H1 (cell line): ENCODE measurements around the gene OR52I2. TPM values are rescaled to one million over a fixed set of nuclear protein-coding genes. Genes with fewer than 3 reads are reported as not detected.

Experiments
- CTCF ChIA-PET: fragments of 300-600 bp; sonication (Branson Sonifier 250); formaldehyde crosslinking; loops from one replicate; lab custom pipeline; 2021; ENCODE audit not compliant: partially characterized antibody; lab: Charles Lee
- POLR2A ChIA-PET: fragments of 300-600 bp; sonication (Branson Sonifier 250); formaldehyde crosslinking; loops from one replicate; lab custom pipeline; 2021; ENCODE audit warnings: inconsistent platforms; ENCODE audit not compliant: partially characterized antibody; lab: Charles Lee
- DNase-seq, 2 experiments: peaks; one replicate each; pipeline versions ENCODE4 v3.0.0 to v3.0.0-alpha.2; 2010 to 2022; ENCODE audit warnings: low spot score in 2 of 2, low read depth in 1 of 2, mixed read lengths in 1 of 2
- FAIRE-seq: peaks from 2 replicates; lab custom pipeline; 2011; peaks lifted over from hg19 to GRCh38; lab: Jason Lieb, UNC
- H2AFZ ChIP-seq: 2 replicates; pipeline ENCODE4 v1.8.1; 2012; ENCODE audit warnings: low read length, inconsistent platforms
- H2AK5ac ChIP-seq: 2 replicates; pipeline ENCODE4 v1.6.1; 2013; ENCODE audit warnings: low read depth, low read length
- H2BK120ac ChIP-seq: replicated peaks from 2 replicates; pipeline ENCODE3; 2013; ENCODE audit warnings: low read depth, low read length, inconsistent platforms
- H2BK12ac ChIP-seq: 2 replicates; pipeline ENCODE4 v1.6.1; 2013; ENCODE audit warnings: low read depth, low read length
- H2BK15ac ChIP-seq: 2 replicates; pipeline ENCODE4 v1.6.1; 2013; ENCODE audit warnings: low read length
- H2BK20ac ChIP-seq: 2 replicates; pipeline ENCODE4 v1.6.1; 2013; ENCODE audit warnings: low read length
- H2BK5ac ChIP-seq: 2 replicates; pipeline ENCODE4 v1.6.1; 2013; ENCODE audit warnings: low read depth, low read length
- H3K14ac ChIP-seq: 2 replicates; pipeline ENCODE4 v1.6.1; 2013; ENCODE audit warnings: inconsistent platforms; ENCODE audit not compliant: insufficient read length
- H3K18ac ChIP-seq: 2 replicates; pipeline ENCODE4 v1.6.1; 2013; ENCODE audit warnings: low read length; ENCODE audit errors: extremely low read depth
- H3K23ac ChIP-seq: 2 replicates; pipeline ENCODE4 v1.6.1; 2013; ENCODE audit warnings: inconsistent platforms; ENCODE audit not compliant: insufficient read length
- H3K23me2 ChIP-seq: 2 replicates; pipeline ENCODE4 v1.6.1; 2013; ENCODE audit warnings: low read depth, low read length
- H3K27ac ChIP-seq: 2 replicates; pipeline ENCODE4 v1.6.1; 2011; ENCODE audit warnings: low read depth, low read length, inconsistent platforms
- H3K27me3 ChIP-seq, 4 experiments: replicated peaks in 1 of 4; 1 replicate in 1 of 4; 2 replicates in 3 of 4; pipeline versions ENCODE4 v1.6.1 to v1.8.1; 2011 to 2013; ENCODE audit warnings: low read length in 3 of 4, mild to moderate bottlenecking in 3 of 4, inconsistent platforms in 2 of 4, mixed read lengths in 2 of 4, moderate library complexity in 1 of 4; ENCODE audit not compliant: control insufficient read depth in 3 of 4, insufficient read depth in 3 of 4; ENCODE audit errors: extremely low read depth in 1 of 4
- H3K36me3 ChIP-seq, 4 experiments: 2 replicates each; pipeline versions ENCODE4 v1.6.1 to v1.8.1; 2011 to 2013; ENCODE audit warnings: mild to moderate bottlenecking in 4 of 4, low read length in 3 of 4, moderate library complexity in 2 of 4, control low read depth in 1 of 4, inconsistent platforms in 1 of 4; ENCODE audit not compliant: insufficient read depth in 4 of 4, control insufficient read depth in 2 of 4
- H3K4ac ChIP-seq: replicated peaks from 2 replicates; pipeline ENCODE3; 2013; ENCODE audit warnings: low read length, low read depth, mixed read lengths, inconsistent platforms; ENCODE audit not compliant: insufficient read length
- H3K4me1 ChIP-seq, 4 experiments: replicated peaks in 1 of 4; 1 replicate in 1 of 4; 2 replicates in 3 of 4; pipeline versions ENCODE4 v1.6.1 to v1.8.1; 2011 to 2013; ENCODE audit warnings: low read length in 3 of 4, inconsistent platforms in 2 of 4, mixed read lengths in 1 of 4; ENCODE audit not compliant: insufficient read depth in 4 of 4, control insufficient read depth in 3 of 4
- H3K4me2 ChIP-seq, 2 experiments: 2 replicates each; pipeline versions ENCODE4 v1.6.1 to v1.8.1; 2011 to 2013; ENCODE audit warnings: low read depth in 2 of 2, low read length in 2 of 2, control low read depth in 1 of 2, inconsistent platforms in 1 of 2, mild to moderate bottlenecking in 1 of 2; ENCODE audit not compliant: insufficient read depth in 1 of 2
- H3K4me3 ChIP-seq, 4 experiments: fragments of 200-600, 300-600 bp in 1 of 4; sonication (generic), shearing (Covaris generic), sonication (Bioruptor Twin) in 1 of 4; 2 replicates each; pipeline versions ENCODE4 v1.5.1 to v1.8.1; 2011 to 2016; ENCODE audit warnings: low read length in 4 of 4, low read depth in 3 of 4, control low read depth in 2 of 4, inconsistent platforms in 2 of 4, mild to moderate bottlenecking in 2 of 4, mixed read lengths in 1 of 4, moderate library complexity in 1 of 4; ENCODE audit not compliant: insufficient read depth in 2 of 4; ENCODE audit errors: extremely low read depth in 1 of 4
- H3K56ac ChIP-seq: replicated peaks from 2 replicates; pipeline ENCODE3; 2013; ENCODE audit warnings: low read depth, mild to moderate bottlenecking, mixed read lengths, low read length, inconsistent platforms; ENCODE audit not compliant: insufficient read length
- H3K79me1 ChIP-seq: 2 replicates; pipeline ENCODE4 v1.6.1; 2013; ENCODE audit warnings: low read depth, low read length, control low read depth
- H3K79me2 ChIP-seq, 2 experiments: 2 replicates each; pipeline versions ENCODE4 v1.6.1 to v1.8.1; 2012 to 2013; ENCODE audit warnings: low read length in 2 of 2, mild to moderate bottlenecking in 2 of 2, inconsistent platforms in 1 of 2; ENCODE audit not compliant: insufficient read depth in 2 of 2, control insufficient read depth in 1 of 2
- H3K9ac ChIP-seq, 4 experiments: replicated peaks in 1 of 4; 1 replicate in 1 of 4; 2 replicates in 3 of 4; pipeline versions ENCODE4 v1.6.1 to v1.8.1; 2011 to 2013; ENCODE audit warnings: low read depth in 3 of 4, low read length in 3 of 4, control low read depth in 2 of 4, mild to moderate bottlenecking in 2 of 4, moderate library complexity in 2 of 4, inconsistent platforms in 1 of 4; ENCODE audit errors: extremely low read depth in 1 of 4
- H3K9me3 ChIP-seq, 2 experiments: 2 replicates each; pipeline versions ENCODE4 v1.6.1 to v1.8.1; 2012 to 2013; ENCODE audit warnings: mild to moderate bottlenecking in 2 of 2, moderate library complexity in 2 of 2, control low read depth in 1 of 2, inconsistent platforms in 1 of 2, low read depth in 1 of 2, low read length in 1 of 2, mixed read lengths in 1 of 2; ENCODE audit not compliant: insufficient read depth in 2 of 2
- H4K20me1 ChIP-seq, 2 experiments: replicated peaks in 1 of 2; 2 replicates each; pipeline versions ENCODE3 to v1.8.1; 2011 to 2013; ENCODE audit warnings: inconsistent platforms in 2 of 2, low read length in 2 of 2, mild to moderate bottlenecking in 1 of 2; ENCODE audit not compliant: insufficient read depth in 2 of 2, control insufficient read depth in 1 of 2
- H4K5ac ChIP-seq: 2 replicates; pipeline ENCODE4 v1.6.1; 2013; ENCODE audit warnings: low read length, low read depth, mixed read lengths, inconsistent platforms; ENCODE audit not compliant: insufficient read length
- H4K8ac ChIP-seq: 2 replicates; pipeline ENCODE4 v1.8.0; 2013; ENCODE audit warnings: mild to moderate bottlenecking, moderate library complexity, low read length, inconsistent platforms; ENCODE audit not compliant: insufficient read depth; ENCODE audit errors: extremely low read depth
- H4K91ac ChIP-seq: replicated peaks from 2 replicates; pipeline ENCODE3; 2013; ENCODE audit warnings: low read length, mixed read lengths, inconsistent platforms; ENCODE audit not compliant: insufficient read length
- CREB1 ChIP-seq: IDR thresholded peaks from 2 replicates; pipeline ENCODE4 v1.6.1; 2012; ENCODE audit warnings: inconsistent platforms
- GABPA ChIP-seq: IDR thresholded peaks from 2 replicates; pipeline ENCODE4 v1.6.1; 2011; ENCODE audit warnings: mild to moderate bottlenecking, low read length, moderate library complexity, borderline replicate concordance; ENCODE audit not compliant: insufficient read depth
- KDM4A ChIP-seq: IDR thresholded peaks from one replicate; pipeline ENCODE4 v1.7.1; 2012; ENCODE audit warnings: low read depth, mild to moderate bottlenecking, moderate library complexity, low read length, inconsistent platforms; ENCODE audit not compliant: severe bottlenecking
- RAD21 ChIP-seq, 2 experiments: IDR thresholded peaks in 1 of 2; conservative IDR thresholded peaks in 1 of 2; 2 replicates each; pipeline ENCODE4 v1.6.1; 2011; ENCODE audit warnings: low read depth in 2 of 2, low read length in 2 of 2, improper control_type of control experiment in 1 of 2, inconsistent platforms in 1 of 2, mild to moderate bottlenecking in 1 of 2, moderate library complexity in 1 of 2
- TCF12 ChIP-seq: IDR thresholded peaks from 2 replicates; pipeline ENCODE4 v1.6.1; 2011; ENCODE audit warnings: low read depth, mild to moderate bottlenecking, low read length
- TEAD4 ChIP-seq: IDR thresholded peaks from 2 replicates; pipeline ENCODE4 v1.6.1; 2012; ENCODE audit warnings: low read depth, low read length, inconsistent platforms, mixed read lengths
- WGBS, 2 experiments: shearing (Covaris generic) in 1 of 2; methylation state at CpG; one replicate each; pipeline versions ENCODE4 v1.1.6 to v1.1.7; 2013 to 2015; ENCODE audit warnings: low lambda C conversion rate in 2 of 2, mixed read lengths in 2 of 2, inconsistent platforms in 1 of 2, low coverage in 1 of 2, missing lambda C conversion rate in 1 of 2; ENCODE audit not compliant: insufficient replicate concordance in 2 of 2, insufficient coverage in 1 of 2, insufficient read length in 1 of 2; ENCODE audit errors: extremely low coverage in 1 of 2, missing lambda C conversion rate in 1 of 2; 5-methylcytosine and 5-hydroxymethylcytosine counted together
- polyA plus RNA-seq, 7 experiments: library from polyadenylated mRNA; depleted of rRNA in 3 of 7; stranded (reverse) in 5 of 7; unstranded in 2 of 7; fragments of >200 nt in 5 of 7; fragments of 200-250 nt in 2 of 7; gene quantifications; 1 replicate in 5 of 7; 2 replicates in 1 of 7; 4 replicates in 1 of 7; pipeline versions ENCODE4 v1.2.1 to v1.2.3, GENCODE V29; 2011 to 2013; ENCODE audit warnings: missing spikeins in 2 of 7, mixed read lengths in 2 of 7
- total RNA-seq: library from RNA; stranded (reverse); fragmentation: NEBNext Ultra II Directional; extraction: Animal tissue kit (Norgen Biotek cat#: 25700); gene quantifications from 2 replicates; pipeline ENCODE4 v1.2.1, GENCODE V29; 2021
- TF ChIP-seq, protein P1 (sequence below): IDR thresholded peaks from 2 replicates; pipeline ENCODE4 v1.6.1; 2012; ENCODE audit warnings: inconsistent platforms
- TF ChIP-seq, protein P2 (sequence below): IDR thresholded peaks from 2 replicates; pipeline ENCODE4 v1.6.1; 2011; ENCODE audit warnings: low read length, improper control_type of control experiment

Gene OR52I2
- total and polyA plus RNA-seq, 2 of the 8 experiments (the other 6 are each of a cell fraction or from before 2014, with no cell fraction given) = not detected

DNA sequence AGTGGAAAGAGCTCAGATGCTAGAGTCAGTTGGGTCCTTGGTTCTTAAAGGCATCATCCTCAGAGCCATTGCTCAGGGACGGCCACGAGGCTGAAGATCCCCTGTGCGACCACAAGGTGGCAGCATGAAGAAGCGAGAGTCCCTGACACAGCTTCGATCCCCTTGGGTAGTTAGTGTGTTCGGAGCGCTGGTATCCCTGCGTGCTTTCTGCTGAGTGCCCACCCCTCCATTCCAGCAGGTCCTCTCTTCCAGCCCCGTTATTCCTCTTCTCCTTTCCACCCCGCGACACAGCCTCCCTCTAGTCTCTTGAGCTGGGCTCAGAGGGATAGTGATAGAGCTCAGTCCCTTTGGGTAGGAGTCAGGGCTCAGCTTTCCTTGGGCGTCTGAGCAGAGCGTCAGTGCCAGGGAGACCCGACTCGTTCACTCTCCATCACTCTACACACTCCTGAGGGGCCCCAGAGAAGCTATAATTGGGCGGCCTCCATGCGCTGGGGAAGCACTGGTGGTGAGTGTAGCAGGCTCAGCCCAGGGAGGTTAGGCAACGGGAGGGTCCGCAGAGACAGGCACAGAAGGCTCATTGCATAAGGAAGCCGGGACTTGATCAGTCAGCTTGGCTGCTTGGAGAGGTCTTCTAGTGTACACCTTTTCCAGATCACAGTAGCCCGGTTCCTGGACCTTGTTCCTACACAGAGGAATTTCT is 55.6 kb downstream of the OR52I2 start, which contains the start of gene OR51D1:
TSS of gene OR51D1 (plus strand) at position 516 of the 700 bp plus-strand sequence. CDS start 2,314 bp downstream, outside the sequence.
- Histone ChIP-seq H2BK20ac (no peak within 1 kb of the TSS), H2AFZ (peak within 1 kb of the TSS; percentile 95; the same call in 1 of the 2 replicates), H3K4me2 (peak within 1 kb of the TSS; percentile 3 to 56; a peak in 3 of 4 replicates), H3K4me1 (no peaks in the 10 kb centered on the region), H3K27me3 (peaks cover 0 to 7% (median 4%) of the 10 kb centered on the region in 4 experiments; a peak in 5 of 7 replicates), H3K79me1 (no peaks in the 10 kb centered on the region), H3K56ac (no peak within 1 kb of the TSS), H3K9ac (no peak within 1 kb of the TSS), H3K18ac (no peak within 1 kb of the TSS; the same call in 1 of the 2 replicates), H3K4ac (no peak within 1 kb of the TSS), H2BK15ac (no peak within 1 kb of the TSS), H3K23me2 (no peaks in the 10 kb centered on the region), H3K4me3 (0 out of 8 replicates have a peak within 1 kb of the TSS, but pooled peaks of 1 of the 4 experiments have one; percentile 24), H2BK120ac (no peak within 1 kb of the TSS), H2BK12ac (no peak within 1 kb of the TSS), H4K20me1 (no peaks in the 10 kb centered on the region), H2AK5ac (no peak within 1 kb of the TSS), H3K23ac (no peak within 1 kb of the TSS), H3K27ac (no peak within 1 kb of the TSS), H2BK5ac (no peak within 1 kb of the TSS), H4K5ac (no peak within 1 kb of the TSS), H4K91ac (no peak within 1 kb of the TSS), H3K79me2 (no peaks in the 10 kb centered on the region), H3K14ac (no peak within 1 kb of the TSS), H4K8ac (no peak within 1 kb of the TSS), H3K36me3 (no peaks in the 10 kb centered on the region), H3K9me3 (no peaks in the 10 kb centered on the region; a peak in 1 of 4 replicates)
- ChIA-PET CTCF (interaction anchor here (0.6 to 5.2 kb wide), 75 partner anchors 11 to 1254 kb away, joined by 3 to 83 read pairs (median 4); partner anchors contain the start of genes MMP26 and OR51G2), POLR2A (interaction anchor here (0.5 kb wide), 1 partner anchor 113 kb away, joined by 3 read pairs; no protein-coding TSS in a partner anchor)
- FAIRE-seq (peak; percentile 88), DNase-seq (peak; percentile 33 to 86)
- WGBS, 2 experiments = 48% methylated on average over 21 of the region's 21 CpGs; no CpG with 5 or more reads in 1 of the 2 experiments
- TF ChIP-seq CREB1 = peak; percentile 39
- TF ChIP-seq, protein P1, sequence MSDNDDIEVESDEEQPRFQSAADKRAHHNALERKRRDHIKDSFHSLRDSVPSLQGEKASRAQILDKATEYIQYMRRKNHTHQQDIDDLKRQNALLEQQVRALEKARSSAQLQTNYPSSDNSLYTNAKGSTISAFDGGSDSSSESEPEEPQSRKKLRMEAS = peak; percentile 91
- TF ChIP-seq RAD21 (IDR thresholded peaks at IDR 0.05 in 1 of 2, conservative IDR thresholded peaks at IDR 0.05 in 1 of 2; ENCODE audit: low read depth in 2 of 2, low read length in 2 of 2) = peak; percentile 95
- TF ChIP-seq GABPA = 0 out of 2 replicates have a peak, but pooled peaks have one; percentile 19
- TF ChIP-seq, protein P2, sequence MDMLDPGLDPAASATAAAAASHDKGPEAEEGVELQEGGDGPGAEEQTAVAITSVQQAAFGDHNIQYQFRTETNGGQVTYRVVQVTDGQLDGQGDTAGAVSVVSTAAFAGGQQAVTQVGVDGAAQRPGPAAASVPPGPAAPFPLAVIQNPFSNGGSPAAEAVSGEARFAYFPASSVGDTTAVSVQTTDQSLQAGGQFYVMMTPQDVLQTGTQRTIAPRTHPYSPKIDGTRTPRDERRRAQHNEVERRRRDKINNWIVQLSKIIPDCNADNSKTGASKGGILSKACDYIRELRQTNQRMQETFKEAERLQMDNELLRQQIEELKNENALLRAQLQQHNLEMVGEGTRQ = no peak
- peak; percentile 53; the same call in 1 of the 2 replicates for TF ChIP-seq TEAD4
- TF ChIP-seq KDM4A = peak; percentile 57
- TF ChIP-seq TCF12 = no peak
